ENCODE results near the gene PSME2. TPM values are rescaled to one million over a fixed set of nuclear protein-coding genes. Genes with fewer than 3 reads are reported as not detected.

The PSME2 gene
- total RNA-seq, 2 donors from 2014 or later, result 106 to 112 TPM

GRCh38 chr14:24102357-24103048 is 43.9 kb downstream of the PSME2 start:
- no peak overlapping the region for H3K27ac Mint-ChIP-seq
- H3K9me3 Mint-ChIP-seq, result peaks cover 30% of the 10 kb centered on the region
- peaks cover 48% of the 10 kb centered on the region for H3K36me3 Mint-ChIP-seq (ENCODE audit: low read depth)
- H3K27ac ChIP-seq (ENCODE audit: low read depth, low read length), result no peak overlapping the region
- TF ChIP-seq CTCF (conservative IDR thresholded peaks at IDR 0.05), result no peak
- no peaks in the 10 kb centered on the region for H3K4me1 Mint-ChIP-seq
- H3K9ac ChIP-seq (ENCODE audit: extremely low read depth, low read length, poor library complexity, severe bottlenecking), result no peak overlapping the region
- no peak overlapping the region for H3K4me3 ChIP-seq (ENCODE audit: low read length)
- peaks cover 8% of the 10 kb centered on the region for H3K36me3 ChIP-seq (ENCODE audit: control insufficient read depth, insufficient read depth, low read length)
- H3K4me1 ChIP-seq (ENCODE audit: control insufficient read depth, insufficient read depth, low read length), result no peaks in the 10 kb centered on the region
- H3K9me3 ChIP-seq (ENCODE audit: control insufficient read depth, low read length), result peaks cover 24% of the 10 kb centered on the region
- no peaks in the 10 kb centered on the region for H3K27me3 ChIP-seq (ENCODE audit: control insufficient read depth, insufficient read depth, low read length, poor library complexity, severe bottlenecking)
- no peak overlapping the region for H3K4me3 Mint-ChIP-seq
- 95 to 100% methylated on average over 1 to 7 of the region's 7 CpGs for WGBS, 2 experiments (ENCODE audit: insufficient coverage in 1 of 2, insufficient read length in 1 of 2)
- no peaks in the 10 kb centered on the region for H3K27me3 Mint-ChIP-seq (ENCODE audit: insufficient read depth)
- no peak for DNase-seq

GRCh38 chr14:24100982-24101494 is 45.4 kb downstream of the PSME2 start:
- no peak overlapping the region for H3K27ac Mint-ChIP-seq
- no peak overlapping the region for H3K4me3 Mint-ChIP-seq
- no peaks in the 10 kb centered on the region for H3K27me3 Mint-ChIP-seq (ENCODE audit: insufficient read depth)
- peaks cover 29% of the 10 kb centered on the region for H3K9me3 Mint-ChIP-seq
- 98% methylated on average over 3 of the region's 3 CpGs; no CpG with 5 or more reads in 1 of the 2 experiments for WGBS, 2 experiments (ENCODE audit: insufficient coverage in 1 of 2, insufficient read length in 1 of 2)
- Histone ChIP-seq H3K9me3 (ENCODE audit: control insufficient read depth, low read length) (peaks cover 24% of the 10 kb centered on the region), H3K9ac (ENCODE audit: extremely low read depth, low read length, poor library complexity, severe bottlenecking) (no peak overlapping the region), H3K27ac (ENCODE audit: low read depth, low read length) (no peak overlapping the region), H3K36me3 (ENCODE audit: control insufficient read depth, insufficient read depth, low read length) (peaks cover 8% of the 10 kb centered on the region), H3K4me1 (ENCODE audit: control insufficient read depth, insufficient read depth, low read length) (no peaks in the 10 kb centered on the region), H3K27me3 (ENCODE audit: control insufficient read depth, insufficient read depth, low read length, poor library complexity, severe bottlenecking) (no peaks in the 10 kb centered on the region), H3K4me3 (ENCODE audit: low read length) (no peak overlapping the region)
- H3K36me3 Mint-ChIP-seq (ENCODE audit: low read depth), result peaks cover 54% of the 10 kb centered on the region
- no peak for TF ChIP-seq CTCF (conservative IDR thresholded peaks at IDR 0.05)
- no peak for DNase-seq
- no peaks in the 10 kb centered on the region for H3K4me1 Mint-ChIP-seq

- Mint-ChIP-seq H3K36me3 (ENCODE audit: low read depth) (peaks cover 55% of the 10 kb centered on the region), H3K27me3 (ENCODE audit: insufficient read depth) (no peaks in the 10 kb centered on the region), H3K4me3 (no peak overlapping the region), H3K27ac (no peak overlapping the region), H3K4me1 (peaks cover 5% of the 10 kb centered on the region), H3K9me3 (peaks cover 23% of the 10 kb centered on the region)
- H3K9me3 ChIP-seq (ENCODE audit: control insufficient read depth, low read length), result peaks cover 23% of the 10 kb centered on the region
- H3K27me3 ChIP-seq (ENCODE audit: control insufficient read depth, insufficient read depth, low read length, poor library complexity, severe bottlenecking), result no peaks in the 10 kb centered on the region
- H3K9ac ChIP-seq (ENCODE audit: extremely low read depth, low read length, poor library complexity, severe bottlenecking), result no peak overlapping the region
- DNase-seq, result no peak
- peaks cover 8% of the 10 kb centered on the region for H3K36me3 ChIP-seq (ENCODE audit: control insufficient read depth, insufficient read depth, low read length)
- no peak overlapping the region for H3K4me3 ChIP-seq (ENCODE audit: low read length)
- TF ChIP-seq CTCF (conservative IDR thresholded peaks at IDR 0.05), result no peak
- H3K4me1 ChIP-seq (ENCODE audit: control insufficient read depth, insufficient read depth, low read length), result no peaks in the 10 kb centered on the region
- H3K27ac ChIP-seq (ENCODE audit: low read depth, low read length), result no peak overlapping the region
- 88 to 95% methylated on average over 3 to 4 of the region's 4 CpGs for WGBS, 2 experiments (ENCODE audit: insufficient coverage in 1 of 2, insufficient read length in 1 of 2)
Observed at GRCh38 chr14:24100197-24100981, 46.0 kb downstream of the PSME2 start.
